Measurements from ENCODE around the gene LARGE1.

Gene LARGE1

DNA sequence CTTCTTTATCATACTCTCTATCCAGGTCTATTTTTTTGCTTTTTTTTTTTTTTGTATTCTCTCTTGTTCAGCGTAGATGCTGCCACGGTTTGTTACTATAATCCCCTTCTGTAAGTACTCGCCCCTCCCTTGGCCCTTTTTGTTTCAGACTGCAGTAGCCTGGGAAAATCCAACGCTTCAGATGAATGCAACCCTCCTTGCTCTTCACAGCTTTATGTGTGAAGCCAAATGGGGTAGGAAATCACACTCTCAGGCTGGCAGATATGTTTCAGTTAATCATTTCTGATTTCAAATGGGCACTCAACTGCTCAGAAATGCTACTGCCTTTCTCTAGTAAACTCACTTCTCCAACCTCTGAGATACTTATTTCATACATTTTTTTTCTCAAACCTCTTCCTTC, 149.1 kb downstream of the LARGE1 start:
- no peak for TF ChIP-seq TEAD4 (IDR thresholded peaks at IDR 0.05)
- TF ChIP-seq CREB1 (IDR thresholded peaks at IDR 0.05; ENCODE audit: low read depth) = no peak
- TF ChIP-seq TCF12 (IDR thresholded peaks at IDR 0.05; ENCODE audit: low read depth) = no peak
- TF ChIP-seq USF1 (IDR thresholded peaks at IDR 0.05) = no peak
- TF ChIP-seq EP300 (IDR thresholded peaks at IDR 0.05; ENCODE audit: borderline replicate concordance) = no peak
- TF ChIP-seq EGR1 (IDR thresholded peaks at IDR 0.05) = no peak
- TF ChIP-seq ZBTB7A (IDR thresholded peaks at IDR 0.05; ENCODE audit: low read depth) = no peak
- no peak for TF ChIP-seq YY1 (IDR thresholded peaks at IDR 0.05; ENCODE audit: low read depth)
- no peak for TF ChIP-seq CEBPB (IDR thresholded peaks at IDR 0.05)
- TF ChIP-seq NFIC (IDR thresholded peaks at IDR 0.05) = no peak

DNA sequence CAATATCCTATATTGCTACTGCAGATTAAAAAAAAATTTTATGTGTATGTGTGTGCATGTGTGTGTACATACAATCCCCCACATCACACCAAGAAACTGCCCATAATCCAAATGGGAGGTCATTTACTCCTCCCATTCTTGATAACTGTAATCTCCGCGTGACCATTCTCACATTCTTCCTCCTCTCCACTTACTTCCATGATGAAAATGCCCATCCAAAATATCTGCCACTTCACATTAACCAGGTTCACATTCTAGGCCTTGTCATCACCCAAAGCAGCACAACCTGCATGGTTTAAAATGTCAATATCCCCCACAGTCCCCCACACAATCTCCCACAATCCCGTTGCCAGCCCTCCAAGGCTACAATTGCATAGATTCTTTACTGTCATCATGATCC, 149.6 kb downstream of the LARGE1 start:
- TF ChIP-seq YY1 (IDR thresholded peaks at IDR 0.05; ENCODE audit: low read depth) (no peak), EGR1 (IDR thresholded peaks at IDR 0.05) (no peak), ZBTB7A (IDR thresholded peaks at IDR 0.05; ENCODE audit: low read depth) (no peak), REST (IDR thresholded peaks at IDR 0.05; ENCODE audit: low read depth) (no peak), TCF12 (IDR thresholded peaks at IDR 0.05; ENCODE audit: low read depth) (no peak), MAX (IDR thresholded peaks at IDR 0.05) (no peak), EP300 (IDR thresholded peaks at IDR 0.05; ENCODE audit: borderline replicate concordance) (no peak), CEBPB (IDR thresholded peaks at IDR 0.05) (no peak), RAD21 (IDR thresholded peaks at IDR 0.05; ENCODE audit: low read depth) (no peak), TAF1 (IDR thresholded peaks at IDR 0.05; ENCODE audit: low read depth) (no peak), TEAD4 (IDR thresholded peaks at IDR 0.05) (no peak), FOXM1 (IDR thresholded peaks at IDR 0.05; ENCODE audit: borderline replicate concordance, low read depth) (no peak), NFIC (IDR thresholded peaks at IDR 0.05) (no peak), USF1 (IDR thresholded peaks at IDR 0.05) (no peak), CREB1 (IDR thresholded peaks at IDR 0.05; ENCODE audit: low read depth) (no peak)

DNA sequence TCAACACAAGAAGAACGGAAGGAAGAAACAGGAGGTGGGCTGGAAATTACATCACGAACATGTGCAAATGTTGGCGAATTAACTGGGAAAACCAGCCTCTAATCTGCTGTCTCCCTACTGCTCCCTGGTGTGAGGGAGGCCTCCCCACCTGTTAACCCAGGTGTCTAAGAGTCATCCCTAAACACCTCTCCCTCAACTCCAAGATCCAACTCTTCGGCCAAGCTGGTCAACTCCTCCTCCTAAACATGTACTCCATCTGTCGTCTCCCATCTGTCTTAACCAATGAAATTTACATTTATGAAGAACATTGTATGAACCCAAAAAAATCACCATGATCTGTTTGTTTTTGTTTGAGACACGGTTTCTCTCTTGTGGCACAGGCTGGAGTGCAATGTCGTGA, 154.2 kb downstream of the LARGE1 start:
- TF ChIP-seq TAF1 (IDR thresholded peaks at IDR 0.05; ENCODE audit: low read depth) = no peak
- TF ChIP-seq NFIC (IDR thresholded peaks at IDR 0.05) = no peak
- TF ChIP-seq USF1 (IDR thresholded peaks at IDR 0.05) = no peak
- no peak for TF ChIP-seq REST (IDR thresholded peaks at IDR 0.05; ENCODE audit: low read depth)
- no peak for TF ChIP-seq EGR1 (IDR thresholded peaks at IDR 0.05)
- TF ChIP-seq MAX (IDR thresholded peaks at IDR 0.05) = no peak
- TF ChIP-seq CEBPB (IDR thresholded peaks at IDR 0.05) = no peak
- TF ChIP-seq EP300 (IDR thresholded peaks at IDR 0.05; ENCODE audit: borderline replicate concordance) = no peak
- no peak for TF ChIP-seq CREB1 (IDR thresholded peaks at IDR 0.05; ENCODE audit: low read depth)
- TF ChIP-seq RAD21 (IDR thresholded peaks at IDR 0.05; ENCODE audit: low read depth) = no peak
- no peak for TF ChIP-seq TCF12 (IDR thresholded peaks at IDR 0.05; ENCODE audit: low read depth)
- no peak for TF ChIP-seq ZBTB7A (IDR thresholded peaks at IDR 0.05; ENCODE audit: low read depth)
- no peak for TF ChIP-seq TEAD4 (IDR thresholded peaks at IDR 0.05)
- no peak for TF ChIP-seq YY1 (IDR thresholded peaks at IDR 0.05; ENCODE audit: low read depth)
- TF ChIP-seq FOXM1 (IDR thresholded peaks at IDR 0.05; ENCODE audit: borderline replicate concordance, low read depth) = no peak

DNA sequence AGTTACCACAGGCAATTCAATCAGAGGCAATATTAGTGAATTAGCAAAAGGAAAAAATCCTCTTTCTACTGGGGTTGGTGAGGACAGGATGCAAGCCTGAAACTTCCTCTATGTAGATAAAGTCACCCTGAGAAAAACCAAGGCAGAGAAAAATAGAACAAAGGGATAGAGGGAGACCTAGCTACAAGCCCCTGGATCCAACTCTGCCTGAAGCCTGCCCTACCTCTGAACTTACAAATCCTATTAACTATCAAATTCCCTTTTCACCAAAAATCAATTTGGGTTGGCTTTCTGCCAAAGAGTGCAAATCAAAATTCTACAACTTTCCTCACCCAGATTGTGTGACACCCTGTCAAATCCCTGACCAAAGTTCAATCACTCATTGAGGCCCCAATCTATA, 161.3 kb downstream of the LARGE1 start:
- TF ChIP-seq ZBTB7A (IDR thresholded peaks at IDR 0.05; ENCODE audit: low read depth) (no peak), REST (IDR thresholded peaks at IDR 0.05; ENCODE audit: low read depth) (no peak), FOXM1 (IDR thresholded peaks at IDR 0.05; ENCODE audit: borderline replicate concordance, low read depth) (no peak), NFIC (IDR thresholded peaks at IDR 0.05) (no peak), CREB1 (IDR thresholded peaks at IDR 0.05; ENCODE audit: low read depth) (no peak), CEBPB (IDR thresholded peaks at IDR 0.05) (no peak), MAX (IDR thresholded peaks at IDR 0.05) (no peak), TEAD4 (IDR thresholded peaks at IDR 0.05) (no peak), EGR1 (IDR thresholded peaks at IDR 0.05) (no peak), USF1 (IDR thresholded peaks at IDR 0.05) (no peak), EP300 (IDR thresholded peaks at IDR 0.05; ENCODE audit: borderline replicate concordance) (no peak), TCF12 (IDR thresholded peaks at IDR 0.05; ENCODE audit: low read depth) (no peak), RAD21 (IDR thresholded peaks at IDR 0.05; ENCODE audit: low read depth) (no peak), YY1 (IDR thresholded peaks at IDR 0.05; ENCODE audit: low read depth) (no peak), TAF1 (IDR thresholded peaks at IDR 0.05; ENCODE audit: low read depth) (no peak)
